Measurements from ENCODE around the gene NMNAT3.

Gene NMNAT3

GRCh38 chr3:139518926-139519842 lies 158.6 kb downstream of the NMNAT3 start:
- no peaks in the 10 kb centered on the region for H3K9me3 ChIP-seq (ENCODE audit: low read length)
- H4K20me1 ChIP-seq (ENCODE audit: insufficient read depth, low read length) = no peaks in the 10 kb centered on the region
- H3K9ac ChIP-seq (ENCODE audit: low read length) = no peak overlapping the region
- no peak overlapping the region for H3K27ac ChIP-seq (ENCODE audit: low read depth, low read length, poor library complexity, severe bottlenecking)
- no peaks in the 10 kb centered on the region for H3K4me1 ChIP-seq (ENCODE audit: insufficient read depth, low read length, severe bottlenecking)
- TF ChIP-seq EZH2 (IDR thresholded peaks at IDR 0.05; ENCODE audit: borderline replicate concordance, low read length) = no peak
- no peak for TF ChIP-seq CTCF (IDR thresholded peaks at IDR 0.05; ENCODE audit: low read length)
- H3K4me2 ChIP-seq (ENCODE audit: low read length) = no peak overlapping the region
- H3K4me3 ChIP-seq (ENCODE audit: low read depth, low read length, poor library complexity, severe bottlenecking) = no peak overlapping the region
- no peaks in the 10 kb centered on the region for H3K9me2 ChIP-seq (ENCODE audit: low read depth, low read length)
- H3K27me3 ChIP-seq (ENCODE audit: insufficient read depth, low read length) = no peaks in the 10 kb centered on the region
- H3K79me2 ChIP-seq (ENCODE audit: insufficient read depth, low read length) = no peaks in the 10 kb centered on the region
- H3K36me3 ChIP-seq (ENCODE audit: insufficient read depth, low read length) = no peaks in the 10 kb centered on the region
- H3F3A ChIP-seq (ENCODE audit: insufficient read depth, low read length) = no peaks in the 10 kb centered on the region
- H2AFZ ChIP-seq (ENCODE audit: low read length) = no peak overlapping the region

GRCh38 chr3:139518306-139518705 lies 159.5 kb downstream of the NMNAT3 start:
- H3K4me2 ChIP-seq (ENCODE audit: low read length) = no peak overlapping the region
- TF ChIP-seq EZH2 (IDR thresholded peaks at IDR 0.05; ENCODE audit: borderline replicate concordance, low read length) (no peak), CTCF (IDR thresholded peaks at IDR 0.05; ENCODE audit: low read length) (no peak)
- no peaks in the 10 kb centered on the region for H3K36me3 ChIP-seq (ENCODE audit: insufficient read depth, low read length)
- no peaks in the 10 kb centered on the region for H3K9me3 ChIP-seq (ENCODE audit: low read length)
- no peak overlapping the region for H3K9ac ChIP-seq (ENCODE audit: low read length)
- H3K4me1 ChIP-seq (ENCODE audit: insufficient read depth, low read length, severe bottlenecking) = no peaks in the 10 kb centered on the region
- no peak overlapping the region for H3K27ac ChIP-seq (ENCODE audit: low read depth, low read length, poor library complexity, severe bottlenecking)
- no peaks in the 10 kb centered on the region for H3K79me2 ChIP-seq (ENCODE audit: insufficient read depth, low read length)
- H3K27me3 ChIP-seq (ENCODE audit: insufficient read depth, low read length) = no peaks in the 10 kb centered on the region
- no peaks in the 10 kb centered on the region for H4K20me1 ChIP-seq (ENCODE audit: insufficient read depth, low read length)
- no peak overlapping the region for H2AFZ ChIP-seq (ENCODE audit: low read length)
- H3K9me2 ChIP-seq (ENCODE audit: low read depth, low read length) = no peaks in the 10 kb centered on the region
- no peak overlapping the region for H3K4me3 ChIP-seq (ENCODE audit: low read depth, low read length, poor library complexity, severe bottlenecking)
- no peaks in the 10 kb centered on the region for H3F3A ChIP-seq (ENCODE audit: insufficient read depth, low read length)

GRCh38 chr3:139517321-139518065 lies 160.3 kb downstream of the NMNAT3 start:
- Histone ChIP-seq H3K4me3 (ENCODE audit: low read depth, low read length, poor library complexity, severe bottlenecking) (no peak overlapping the region), H4K20me1 (ENCODE audit: insufficient read depth, low read length) (no peaks in the 10 kb centered on the region), H3K36me3 (ENCODE audit: insufficient read depth, low read length) (no peaks in the 10 kb centered on the region), H3K4me2 (ENCODE audit: low read length) (no peak overlapping the region), H3K9ac (ENCODE audit: low read length) (no peak overlapping the region), H3K9me2 (ENCODE audit: low read depth, low read length) (no peaks in the 10 kb centered on the region), H2AFZ (ENCODE audit: low read length) (no peak overlapping the region), H3K9me3 (ENCODE audit: low read length) (no peaks in the 10 kb centered on the region), H3K79me2 (ENCODE audit: insufficient read depth, low read length) (no peaks in the 10 kb centered on the region), H3K4me1 (ENCODE audit: insufficient read depth, low read length, severe bottlenecking) (no peaks in the 10 kb centered on the region), H3K27ac (ENCODE audit: low read depth, low read length, poor library complexity, severe bottlenecking) (no peak overlapping the region), H3K27me3 (ENCODE audit: insufficient read depth, low read length) (no peaks in the 10 kb centered on the region), H3F3A (ENCODE audit: insufficient read depth, low read length) (no peaks in the 10 kb centered on the region)
- TF ChIP-seq EZH2 (IDR thresholded peaks at IDR 0.05; ENCODE audit: borderline replicate concordance, low read length) (no peak), CTCF (IDR thresholded peaks at IDR 0.05; ENCODE audit: low read length) (no peak)

Measured in OCI-LY1 (cell line).